ENCODE measurements around the gene CABLES1. TPM values are rescaled to one million over a fixed set of nuclear protein-coding genes. Genes with fewer than 3 reads are reported as not detected.
A peak's percentile ranks its signal among the peaks of the same experiment; 100 is the strongest.

The CABLES1 gene
- polyA plus RNA-seq, 1 experiment = 5.4 TPM

GRCh38 chr18:23257137-23257536 lies 121.9 kb downstream of the CABLES1 start:
- ChIA-PET CTCF (interaction anchor here (0.7 to 1.5 kb wide), 2 partner anchors 9 to 10 kb away, joined by 3 read pairs; no protein-coding TSS in a partner anchor), POLR2A (no interaction called here)
- Histone ChIP-seq H3K27me3 (ENCODE audit: control insufficient read depth, insufficient read depth, low read length) (no peaks in the 10 kb centered on the region), H3K4me3 (ENCODE audit: low read depth, low read length) (no peak overlapping the region), H3K36me3 (ENCODE audit: control insufficient read depth, insufficient read depth, low read length) (no peaks in the 10 kb centered on the region; the same call in 1 of the 2 replicates)
- no peak for TF ChIP-seq CTCF (IDR thresholded peaks at IDR 0.05; ENCODE audit: insufficient read depth, low read depth, low read length)
- DNase-seq (ENCODE audit: low read depth) = no peak

DNA sequence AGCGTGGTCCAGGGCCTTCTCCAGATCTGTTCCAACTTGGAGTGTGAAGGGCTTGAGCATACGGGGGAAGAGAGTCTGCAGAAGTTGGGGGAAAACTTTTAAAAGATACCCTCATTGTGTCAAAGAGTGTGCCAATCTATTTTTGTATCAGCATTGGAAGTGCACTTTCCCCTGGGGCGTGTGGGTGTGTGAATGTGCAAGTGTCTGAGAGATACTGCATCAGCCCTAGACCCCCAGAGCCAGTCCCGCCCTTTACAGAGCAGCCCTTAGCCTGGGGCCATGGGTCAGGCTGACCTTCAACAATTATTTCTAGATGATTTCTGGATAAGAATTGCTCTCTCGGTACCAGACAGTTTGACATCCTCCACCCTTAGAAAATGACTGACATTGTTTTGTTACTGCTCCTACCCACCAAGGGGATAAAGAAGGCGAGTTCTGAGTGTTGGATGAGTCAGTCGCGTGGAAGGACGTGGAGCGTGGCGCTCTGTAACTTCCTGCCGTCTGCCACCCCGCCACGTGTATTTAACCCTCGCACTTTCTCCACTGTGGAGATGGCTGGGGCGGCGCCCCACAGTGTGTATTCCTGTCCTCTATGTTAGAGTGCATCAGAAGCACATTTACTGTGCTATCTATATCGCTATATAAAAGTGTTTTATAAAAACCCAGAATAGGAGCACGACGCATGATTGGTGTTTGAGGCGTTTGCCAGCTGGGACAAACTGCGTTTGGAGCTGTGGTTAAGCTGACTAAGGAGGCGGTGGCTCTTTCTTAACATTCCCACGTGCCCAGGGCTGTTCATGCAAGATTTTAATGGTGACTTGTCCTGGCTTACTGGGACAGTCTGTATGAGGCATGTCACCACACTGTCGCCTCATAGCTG lies 122.6 kb downstream of the CABLES1 start:
- ChIA-PET POLR2A (no interaction called here), CTCF (interaction anchor here (1.5 to 2.3 kb wide), 2 partner anchors 11 to 154 kb away, joined by 6 to 9 read pairs; no protein-coding TSS in a partner anchor)
- TF ChIP-seq CTCF (IDR thresholded peaks at IDR 0.05; ENCODE audit: insufficient read depth, low read depth, low read length) = no peak
- no peak for DNase-seq (ENCODE audit: low read depth)
- H3K27me3 ChIP-seq (ENCODE audit: control insufficient read depth, insufficient read depth, low read length) = no peaks in the 10 kb centered on the region
- H3K36me3 ChIP-seq (ENCODE audit: control insufficient read depth, insufficient read depth, low read length) = no peaks in the 10 kb centered on the region; the same call in 1 of the 2 replicates
- no peak overlapping the region for H3K4me3 ChIP-seq (ENCODE audit: low read depth, low read length)

- ChIA-PET CTCF (interaction anchor here (0.5 to 2.3 kb wide), 5 partner anchors 9 to 153 kb away, joined by 3 to 9 read pairs (median 4); no protein-coding TSS in a partner anchor), POLR2A (no interaction called here)
- DNase-seq (ENCODE audit: low read depth) = no peak
- Histone ChIP-seq H3K4me3 (ENCODE audit: low read depth, low read length) (no peak overlapping the region), H3K36me3 (ENCODE audit: control insufficient read depth, insufficient read depth, low read length) (no peaks in the 10 kb centered on the region; the same call in 1 of the 2 replicates), H3K27me3 (ENCODE audit: control insufficient read depth, insufficient read depth, low read length) (no peaks in the 10 kb centered on the region)
- TF ChIP-seq CTCF (IDR thresholded peaks at IDR 0.05; ENCODE audit: insufficient read depth, low read depth, low read length) = no peak
These were observed 123.5 kb downstream of the CABLES1 start for GRCh38 chr18:23258566-23259469.

DNA sequence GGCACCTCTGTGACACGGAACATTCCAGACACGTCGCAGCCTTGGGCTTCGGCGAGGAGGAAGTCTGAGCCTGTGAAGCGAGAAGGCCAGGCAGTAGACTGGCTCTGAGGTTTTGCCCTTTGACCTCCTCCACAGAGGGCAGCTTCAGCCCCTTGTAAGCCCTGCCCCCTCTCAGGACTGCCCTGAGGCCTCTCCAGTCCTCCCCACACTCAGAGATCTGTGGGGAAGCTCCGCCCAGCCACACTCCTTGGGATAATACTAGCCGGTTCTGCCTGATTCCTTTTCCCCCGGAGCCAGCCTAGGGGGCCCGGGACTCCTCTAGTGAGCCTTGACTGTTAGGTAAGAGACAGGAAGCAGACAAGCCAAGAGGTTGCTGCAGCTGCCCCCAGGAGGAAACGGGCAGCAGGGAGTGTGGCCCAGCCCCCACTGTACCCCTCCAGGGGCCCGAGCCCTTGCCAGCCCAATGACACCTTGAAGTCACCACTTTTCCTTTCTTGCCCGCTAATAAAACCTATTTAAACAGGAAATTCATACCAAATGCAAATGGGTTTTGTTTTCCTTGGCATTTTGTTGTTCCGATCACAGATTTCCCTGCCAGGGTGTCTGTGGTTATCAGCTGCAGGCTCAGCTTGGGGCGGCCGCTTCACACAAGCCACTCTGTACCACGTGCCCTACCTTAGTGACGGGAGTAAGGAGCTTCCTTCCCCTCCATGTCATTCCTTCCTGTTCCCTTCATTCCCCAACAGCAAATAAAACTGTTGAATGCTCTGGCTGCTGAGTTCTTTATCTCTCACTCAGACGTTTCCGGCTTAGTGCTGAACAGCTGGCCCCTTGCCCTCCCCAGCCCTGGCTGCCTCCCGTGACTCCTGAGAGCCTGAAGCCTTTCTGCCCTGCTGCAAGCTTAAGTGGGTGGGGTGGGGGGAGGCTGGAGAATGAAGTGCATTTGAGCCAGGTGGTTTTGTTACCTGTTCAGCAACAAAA lies 124.7 kb downstream of the CABLES1 start:
- DNase-seq (ENCODE audit: low read depth) = peak; percentile 47
- ChIA-PET POLR2A (no interaction called here), CTCF (interaction anchor here (0.5 to 2.3 kb wide), 6 partner anchors 11 to 229 kb away, joined by 3 to 6 read pairs (median 4); no protein-coding TSS in a partner anchor)
- no peaks in the 10 kb centered on the region for H3K36me3 ChIP-seq (ENCODE audit: control insufficient read depth, insufficient read depth, low read length)
- H3K27me3 ChIP-seq (ENCODE audit: control insufficient read depth, insufficient read depth, low read length) = no peaks in the 10 kb centered on the region
- TF ChIP-seq CTCF (IDR thresholded peaks at IDR 0.05; ENCODE audit: insufficient read depth, low read depth, low read length) = no peak
- H3K4me3 ChIP-seq (ENCODE audit: low read depth, low read length) = no peak overlapping the region
